Activated CD4-positive, alpha-beta T cell treated with anti-CD3 and anti-CD28 coated beads, Interleukin-2, amount 50 U/mL, for 16 hours (primary cell): ENCODE data around the gene PDE5A.
"Not testable (repeated sequence)": the region's sequence is repeated elsewhere in the genome, so short reads cannot be mapped to it uniquely, and the experiment has no call there.

Experiments used
- DNase-seq: peaks from one replicate; pipeline ENCODE4 v3.0.0-alpha.2; 2020

Gene PDE5A

DNA sequence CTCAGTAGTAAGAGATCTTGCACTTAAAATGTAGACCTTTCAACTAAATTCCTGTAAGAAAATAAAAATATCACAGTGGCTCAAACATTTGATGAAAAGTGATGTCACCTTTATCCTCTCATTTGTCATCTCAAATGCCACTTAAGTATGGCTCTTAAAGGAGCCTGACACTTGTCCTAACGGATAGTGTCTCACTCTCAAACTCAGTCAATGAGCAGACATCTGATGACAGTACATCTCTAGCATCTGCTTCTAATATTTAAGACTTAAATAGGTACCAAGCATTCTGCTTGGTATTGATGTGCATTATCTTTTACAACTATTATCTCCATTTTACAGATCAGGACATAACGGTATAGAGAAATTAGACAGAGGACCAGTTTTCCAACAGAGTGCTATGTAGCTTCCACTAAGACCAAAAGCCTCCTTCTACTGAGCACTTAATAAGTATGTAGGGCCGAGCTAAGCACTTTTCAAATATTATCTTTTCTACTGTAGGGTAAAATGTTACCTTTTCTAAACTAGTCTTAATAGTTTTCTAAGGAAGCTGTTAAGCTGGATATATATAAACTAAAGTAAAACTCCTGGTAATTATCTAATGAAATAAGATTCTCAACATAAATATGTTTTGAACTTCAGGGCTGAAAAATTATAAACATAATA lies 110.2 kb downstream of the PDE5A start:
- no peak for DNase-seq

- no peak for DNase-seq
Measured at GRCh38 chr4:119517361-119518229, 111.0 kb downstream of the PDE5A start.

GRCh38 chr4:119512398-119512797 lies 116.2 kb downstream of the PDE5A start:
- DNase-seq: no peak

DNA sequence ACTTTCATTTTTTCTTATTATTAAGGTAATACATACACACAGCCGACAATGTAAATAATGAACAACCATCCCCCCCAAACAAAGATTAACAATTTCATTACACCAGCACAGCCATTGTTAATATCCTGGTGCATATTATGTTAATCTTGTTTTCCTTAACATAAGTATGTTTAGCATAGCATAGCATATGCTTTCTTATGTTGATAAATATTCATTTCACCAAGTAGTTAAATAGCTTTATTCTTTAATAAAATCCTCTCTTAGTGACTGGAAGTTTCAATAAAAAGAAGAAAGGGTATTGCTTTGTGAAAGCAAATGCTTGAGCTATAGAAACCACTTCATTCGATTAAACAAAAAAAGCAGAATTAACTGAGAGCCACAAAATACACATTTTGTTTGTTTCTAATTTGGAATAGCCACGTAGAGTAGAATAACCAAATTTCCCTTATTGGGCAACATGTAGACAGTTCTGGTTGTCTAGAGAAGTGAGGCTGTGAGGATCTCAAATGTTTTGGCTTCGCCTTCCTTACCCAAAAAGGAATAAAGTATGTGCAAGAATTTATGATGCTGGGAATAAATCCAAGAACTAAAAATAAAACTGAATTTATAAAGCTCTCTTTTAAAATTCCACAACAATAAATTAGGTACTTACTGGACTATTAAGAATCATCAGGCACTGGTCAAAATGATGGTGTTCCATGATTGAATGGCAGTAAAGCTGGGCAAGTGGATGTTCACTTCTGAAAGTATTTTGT lies 118.0 kb downstream of the PDE5A start:
- DNase-seq: no peak

DNA sequence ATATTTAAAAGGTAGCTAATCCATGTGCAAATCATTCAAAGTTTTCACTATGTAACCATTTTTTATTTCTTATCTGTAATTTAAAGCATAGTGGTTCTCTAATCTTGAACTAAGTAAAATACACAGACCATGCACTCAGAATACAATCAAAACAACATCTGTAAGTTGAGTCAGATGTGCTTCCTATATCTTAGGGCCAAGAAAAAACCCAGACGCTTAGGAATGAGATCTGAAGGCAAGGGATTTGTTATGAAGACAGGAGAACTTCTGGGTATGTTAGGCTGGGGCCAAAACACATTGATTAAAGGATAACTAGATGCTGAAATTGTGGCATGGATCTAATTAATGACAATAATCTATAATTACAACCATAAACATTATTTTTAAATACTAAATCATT lies 120.3 kb downstream of the PDE5A start:
- no peak for DNase-seq

DNA sequence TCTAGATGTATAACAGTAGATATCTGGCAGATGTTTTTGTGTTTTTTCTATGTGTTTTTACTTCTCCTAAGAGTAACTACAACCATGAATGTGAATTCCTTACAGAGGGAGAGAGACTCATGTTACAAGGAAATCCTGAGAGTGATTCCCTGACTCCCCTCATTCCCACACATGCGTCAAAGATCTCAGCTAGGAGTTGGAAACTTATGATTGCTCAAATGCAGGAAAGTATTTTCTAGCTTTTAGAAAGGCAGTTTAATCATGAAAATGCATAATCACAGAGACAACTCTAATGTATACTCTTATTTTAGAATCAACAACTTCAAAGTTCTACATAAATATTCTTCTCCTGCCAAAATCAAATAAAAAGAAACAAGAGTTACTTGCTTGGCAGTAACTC lies 121.8 kb downstream of the PDE5A start:
- DNase-seq: no peak

DNA sequence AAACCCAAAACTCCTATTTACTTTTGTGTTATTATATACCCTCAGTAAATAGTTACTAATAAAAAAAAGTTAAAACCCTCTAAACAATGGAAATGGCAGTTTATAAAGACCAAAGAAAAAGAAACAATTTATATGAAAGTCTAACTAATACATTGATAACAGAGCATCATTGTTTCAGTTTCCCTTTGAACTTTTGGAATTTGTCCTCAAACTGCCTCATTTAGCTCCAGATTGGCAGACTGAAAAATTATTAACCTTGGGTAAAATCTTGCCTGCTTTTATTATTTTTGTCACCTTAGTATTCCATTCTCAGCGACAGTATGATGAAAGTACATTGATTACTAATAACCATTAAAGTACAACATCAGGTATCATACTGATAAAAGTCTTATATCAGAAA lies 124.0 kb downstream of the PDE5A start:
- DNase-seq: no peak

- no peak for DNase-seq
Measured at GRCh38 chr4:119501740-119502139, 126.9 kb downstream of the PDE5A start.

GRCh38 chr4:119498527-119498926 lies 130.1 kb downstream of the PDE5A start:
- DNase-seq: no peak

- no peak for DNase-seq
Measured at GRCh38 chr4:119493886-119494285, 134.7 kb downstream of the PDE5A start.

DNA sequence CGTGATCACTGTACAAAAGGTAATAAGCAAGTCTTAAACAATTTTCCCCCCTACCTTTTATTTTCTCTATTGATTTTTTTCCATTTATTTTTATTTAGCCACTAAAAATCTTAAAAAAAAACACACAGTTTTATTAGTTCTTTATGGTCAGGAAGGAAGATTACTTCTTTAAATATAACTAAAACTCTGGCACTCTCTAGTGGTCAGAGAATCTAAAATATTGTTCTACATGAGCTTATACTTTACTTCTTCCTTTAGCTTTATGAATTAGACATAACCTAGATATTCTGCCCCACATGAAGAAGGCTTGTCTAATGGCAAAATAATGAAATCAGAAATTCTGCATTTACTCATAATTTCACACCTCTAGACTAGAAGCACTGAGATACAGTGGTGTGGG lies 135.2 kb downstream of the PDE5A start:
- no peak for DNase-seq

GRCh38 chr4:119490335-119490734 lies 138.3 kb downstream of the PDE5A start:
- peak; percentile 5 for DNase-seq

GRCh38 chr4:119489305-119489704 lies 139.3 kb downstream of the PDE5A start:
- no peak for DNase-seq

- DNase-seq: no peak
Measured at GRCh38 chr4:119480331-119480730, 148.3 kb downstream of the PDE5A start.

DNA sequence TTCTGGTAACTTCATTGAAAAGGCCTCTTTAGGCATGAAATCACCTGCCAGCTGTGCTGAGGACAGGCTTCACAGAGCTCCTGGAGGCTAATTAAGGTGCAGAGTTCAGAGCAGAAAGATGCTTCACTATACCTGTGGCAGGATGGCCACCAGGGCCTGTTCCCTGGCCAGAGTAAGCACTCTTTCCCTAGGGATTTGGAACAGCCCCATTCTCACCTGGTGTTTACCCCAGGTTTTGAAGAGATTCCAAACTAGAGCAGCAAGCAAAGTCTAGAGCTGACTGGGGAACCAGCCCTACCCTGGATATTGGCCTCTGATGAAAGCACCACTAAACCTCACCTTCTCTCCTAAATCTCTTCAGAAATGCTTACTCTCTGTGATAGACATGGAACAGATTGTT lies 148.8 kb downstream of the PDE5A start:
- no peak for DNase-seq

GRCh38 chr4:119479180-119479808 lies 149.3 kb downstream of the PDE5A start:
- no peak for DNase-seq

DNA sequence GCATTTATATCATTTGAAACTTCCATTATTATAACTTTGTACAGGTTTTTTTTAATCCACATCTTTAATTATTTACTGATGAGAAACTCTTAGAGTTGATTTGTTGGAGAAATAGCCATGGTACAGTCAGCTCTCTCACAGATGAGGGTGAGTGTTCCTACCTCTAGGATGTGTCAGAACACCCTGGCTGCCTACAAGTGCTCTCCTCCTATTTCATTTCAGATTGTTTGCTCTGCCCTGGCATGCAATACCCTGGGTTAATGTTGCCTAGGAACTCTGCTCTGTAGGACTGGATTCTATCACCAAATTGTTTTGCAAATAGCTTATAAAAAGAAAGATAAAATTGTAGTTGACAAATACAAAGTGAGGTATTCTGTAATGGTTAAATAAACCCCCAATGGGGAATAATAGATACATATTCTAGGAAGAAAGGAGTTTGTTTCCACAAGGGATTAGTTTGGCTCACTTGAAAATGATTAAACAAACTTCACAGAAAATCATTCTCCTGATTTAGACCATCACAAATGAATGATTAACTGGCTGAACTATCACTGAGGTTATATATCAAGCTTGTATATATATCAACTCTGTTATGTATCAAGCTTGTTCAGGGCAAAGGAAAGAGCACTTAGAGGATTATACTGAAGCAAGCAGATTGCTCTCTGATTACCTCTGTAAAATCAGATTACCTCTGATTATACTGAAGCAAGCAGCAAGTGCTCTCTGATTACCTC lies 150.0 kb downstream of the PDE5A start:
- DNase-seq: no peak

DNA sequence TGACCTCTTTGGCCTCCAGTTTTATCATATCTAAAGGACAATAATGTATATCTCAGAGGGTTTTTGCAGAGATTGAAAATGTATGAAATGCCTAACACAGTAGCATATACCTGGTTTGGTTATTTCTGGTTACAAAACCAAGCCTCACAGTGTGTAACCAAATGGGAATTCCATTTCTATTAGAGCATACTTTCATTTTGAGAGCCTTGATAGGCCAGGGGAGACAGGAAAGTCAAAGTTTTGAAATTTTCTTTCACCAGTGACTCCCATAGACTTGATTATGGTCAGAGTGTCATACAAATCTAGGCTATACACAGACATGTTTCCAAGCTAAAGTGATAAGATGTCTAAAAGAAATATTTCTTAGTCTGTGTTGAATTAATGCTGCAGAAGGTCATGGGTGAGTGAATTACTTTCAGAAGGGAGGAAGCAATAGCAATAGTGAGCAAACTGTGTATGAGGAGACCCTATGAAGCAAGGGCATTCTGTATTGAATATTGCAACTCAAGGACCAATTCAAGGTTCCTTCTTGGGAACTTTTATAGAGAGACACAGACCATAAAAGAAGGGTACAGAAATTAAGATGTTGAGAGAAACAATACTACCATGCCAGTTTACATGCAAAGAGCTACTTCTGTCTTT lies 151.1 kb downstream of the PDE5A start:
- DNase-seq: no peak

DNA sequence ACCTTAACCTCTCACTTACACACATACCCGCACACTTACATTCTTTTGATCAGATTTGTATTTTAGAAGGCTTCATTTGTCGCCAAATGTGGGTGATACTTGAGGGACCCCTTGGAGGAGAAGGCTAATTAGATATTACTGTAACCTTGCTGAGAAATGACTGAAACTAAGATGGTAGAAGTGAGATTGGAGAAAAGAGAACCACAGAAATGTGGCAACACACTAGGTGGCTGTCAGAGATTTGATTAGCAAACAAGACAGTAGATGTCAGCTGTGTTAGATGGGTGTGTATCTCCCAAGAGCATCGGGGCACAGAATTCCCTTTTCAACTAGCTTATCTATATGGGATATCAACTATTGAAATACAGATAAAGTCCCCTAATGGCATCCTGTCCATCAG lies 157.3 kb downstream of the PDE5A start:
- DNase-seq: no peak

- DNase-seq: not testable (repeated sequence)
Measured at GRCh38 chr4:119470737-119471063, 157.9 kb downstream of the PDE5A start.

DNA sequence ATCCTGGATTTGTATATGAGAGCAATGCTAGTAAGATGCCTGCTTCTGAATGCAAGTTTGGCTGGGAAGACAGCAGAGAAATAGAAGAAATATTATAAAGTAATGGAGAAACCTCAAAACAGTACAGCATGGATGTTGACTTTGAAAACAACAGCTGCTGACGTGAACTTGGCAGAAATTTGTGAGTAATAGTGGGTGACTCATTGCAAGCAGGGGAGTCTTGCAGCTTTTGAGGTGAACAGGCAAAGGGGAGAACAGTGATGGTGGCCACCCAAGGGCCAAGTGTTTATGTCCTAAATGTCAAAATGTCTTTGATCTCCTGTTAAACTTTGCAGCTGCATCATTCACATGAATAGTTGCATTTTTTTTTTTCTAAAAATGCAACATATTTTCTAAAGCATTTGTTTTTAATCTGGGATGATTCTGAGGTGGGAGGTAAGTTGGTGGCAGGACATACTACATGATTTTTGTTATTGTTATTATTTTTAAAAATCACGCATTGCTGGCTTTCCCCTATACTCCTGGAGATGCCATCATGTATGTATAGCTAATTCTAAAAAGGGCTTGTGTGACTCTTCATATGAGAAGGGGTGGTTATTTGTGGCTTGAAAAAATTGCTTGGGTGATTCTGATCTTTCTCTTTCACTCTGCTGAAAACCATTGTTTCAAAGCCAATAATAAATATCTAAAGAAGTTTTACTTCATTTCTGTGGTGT lies 158.4 kb downstream of the PDE5A start:
- peak; percentile 26 for DNase-seq
